Measurements from ENCODE around the gene ASB15. TPM values are rescaled to one million over a fixed set of nuclear protein-coding genes. Genes with fewer than 3 reads are reported as not detected.

ASB15 gene
- polyA plus RNA-seq, 1 donor from 2014 or later = not detected

DNA sequence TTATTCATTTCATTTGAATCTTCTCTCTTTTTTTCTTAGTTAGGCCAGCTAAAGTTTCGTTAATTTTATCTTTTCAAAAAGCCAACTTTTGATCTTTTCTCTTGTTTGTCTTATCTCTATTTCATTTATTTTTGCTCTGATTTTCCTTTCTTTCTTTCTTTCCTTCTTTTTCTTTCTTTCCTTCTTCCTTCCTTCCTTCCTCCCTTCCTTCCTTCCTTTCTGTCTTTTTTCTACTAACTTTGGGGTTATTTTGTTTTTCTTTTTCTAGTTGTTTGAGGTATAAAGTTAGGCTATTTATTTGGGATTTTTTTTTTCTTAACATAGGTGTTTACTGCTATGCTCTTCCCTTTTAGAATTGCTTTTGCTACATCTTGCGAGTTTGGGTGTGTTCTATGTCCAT, 13.2 kb upstream of the ASB15 start:
- H2AFZ ChIP-seq (ENCODE audit: low read depth, low read length) = no peak overlapping the region
- no peak overlapping the region for H3K27ac ChIP-seq (ENCODE audit: low read length)
- no peak overlapping the region for H3K9ac ChIP-seq (ENCODE audit: low read length)
- TF ChIP-seq, protein P1, sequence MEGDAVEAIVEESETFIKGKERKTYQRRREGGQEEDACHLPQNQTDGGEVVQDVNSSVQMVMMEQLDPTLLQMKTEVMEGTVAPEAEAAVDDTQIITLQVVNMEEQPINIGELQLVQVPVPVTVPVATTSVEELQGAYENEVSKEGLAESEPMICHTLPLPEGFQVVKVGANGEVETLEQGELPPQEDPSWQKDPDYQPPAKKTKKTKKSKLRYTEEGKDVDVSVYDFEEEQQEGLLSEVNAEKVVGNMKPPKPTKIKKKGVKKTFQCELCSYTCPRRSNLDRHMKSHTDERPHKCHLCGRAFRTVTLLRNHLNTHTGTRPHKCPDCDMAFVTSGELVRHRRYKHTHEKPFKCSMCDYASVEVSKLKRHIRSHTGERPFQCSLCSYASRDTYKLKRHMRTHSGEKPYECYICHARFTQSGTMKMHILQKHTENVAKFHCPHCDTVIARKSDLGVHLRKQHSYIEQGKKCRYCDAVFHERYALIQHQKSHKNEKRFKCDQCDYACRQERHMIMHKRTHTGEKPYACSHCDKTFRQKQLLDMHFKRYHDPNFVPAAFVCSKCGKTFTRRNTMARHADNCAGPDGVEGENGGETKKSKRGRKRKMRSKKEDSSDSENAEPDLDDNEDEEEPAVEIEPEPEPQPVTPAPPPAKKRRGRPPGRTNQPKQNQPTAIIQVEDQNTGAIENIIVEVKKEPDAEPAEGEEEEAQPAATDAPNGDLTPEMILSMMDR (IDR thresholded peaks at IDR 0.05; ENCODE audit: poor library complexity, severe bottlenecking) = no peak
- TF ChIP-seq EP300 (conservative IDR thresholded peaks at IDR 0.05; ENCODE audit: poor library complexity, severe bottlenecking) = no peak
- TF ChIP-seq EZH2 (IDR thresholded peaks at IDR 0.05; ENCODE audit: borderline replicate concordance, insufficient read depth, low read length, poor library complexity, severe bottlenecking) = no peak
- no peak for TF ChIP-seq POLR2AphosphoS5 (IDR thresholded peaks at IDR 0.05)
- no peak for TF ChIP-seq MXI1 (conservative IDR thresholded peaks at IDR 0.05; ENCODE audit: poor library complexity, severe bottlenecking)
- no peak for TF ChIP-seq TAF1 (IDR thresholded peaks at IDR 0.05; ENCODE audit: low read depth)
- TF ChIP-seq, protein P2, sequence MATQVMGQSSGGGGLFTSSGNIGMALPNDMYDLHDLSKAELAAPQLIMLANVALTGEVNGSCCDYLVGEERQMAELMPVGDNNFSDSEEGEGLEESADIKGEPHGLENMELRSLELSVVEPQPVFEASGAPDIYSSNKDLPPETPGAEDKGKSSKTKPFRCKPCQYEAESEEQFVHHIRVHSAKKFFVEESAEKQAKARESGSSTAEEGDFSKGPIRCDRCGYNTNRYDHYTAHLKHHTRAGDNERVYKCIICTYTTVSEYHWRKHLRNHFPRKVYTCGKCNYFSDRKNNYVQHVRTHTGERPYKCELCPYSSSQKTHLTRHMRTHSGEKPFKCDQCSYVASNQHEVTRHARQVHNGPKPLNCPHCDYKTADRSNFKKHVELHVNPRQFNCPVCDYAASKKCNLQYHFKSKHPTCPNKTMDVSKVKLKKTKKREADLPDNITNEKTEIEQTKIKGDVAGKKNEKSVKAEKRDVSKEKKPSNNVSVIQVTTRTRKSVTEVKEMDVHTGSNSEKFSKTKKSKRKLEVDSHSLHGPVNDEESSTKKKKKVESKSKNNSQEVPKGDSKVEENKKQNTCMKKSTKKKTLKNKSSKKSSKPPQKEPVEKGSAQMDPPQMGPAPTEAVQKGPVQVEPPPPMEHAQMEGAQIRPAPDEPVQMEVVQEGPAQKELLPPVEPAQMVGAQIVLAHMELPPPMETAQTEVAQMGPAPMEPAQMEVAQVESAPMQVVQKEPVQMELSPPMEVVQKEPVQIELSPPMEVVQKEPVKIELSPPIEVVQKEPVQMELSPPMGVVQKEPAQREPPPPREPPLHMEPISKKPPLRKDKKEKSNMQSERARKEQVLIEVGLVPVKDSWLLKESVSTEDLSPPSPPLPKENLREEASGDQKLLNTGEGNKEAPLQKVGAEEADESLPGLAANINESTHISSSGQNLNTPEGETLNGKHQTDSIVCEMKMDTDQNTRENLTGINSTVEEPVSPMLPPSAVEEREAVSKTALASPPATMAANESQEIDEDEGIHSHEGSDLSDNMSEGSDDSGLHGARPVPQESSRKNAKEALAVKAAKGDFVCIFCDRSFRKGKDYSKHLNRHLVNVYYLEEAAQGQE (IDR thresholded peaks at IDR 0.05; ENCODE audit: borderline replicate concordance) = no peak
- no peak for TF ChIP-seq SMC3 (conservative IDR thresholded peaks at IDR 0.05; ENCODE audit: poor library complexity)
- no peak overlapping the region for H3K4me2 ChIP-seq (ENCODE audit: low read length)
- no peaks in the 10 kb centered on the region for H4K20me1 ChIP-seq (ENCODE audit: insufficient read depth)
- H3K27me3 ChIP-seq (ENCODE audit: insufficient read depth, low read depth, low read length) = no peaks in the 10 kb centered on the region
- no peak overlapping the region for H3K4me3 ChIP-seq (ENCODE audit: low read length)
- H3F3A ChIP-seq (ENCODE audit: insufficient read depth, low read length, poor library complexity, severe bottlenecking) = no peaks in the 10 kb centered on the region
- H3K36me3 ChIP-seq (ENCODE audit: insufficient read depth, low read length) = no peaks in the 10 kb centered on the region
- H3K9me2 ChIP-seq (ENCODE audit: insufficient read depth, low read length) = no peaks in the 10 kb centered on the region
- no peaks in the 10 kb centered on the region for H3K9me3 ChIP-seq (ENCODE audit: low read length)
- H3K79me2 ChIP-seq (replicated peaks; ENCODE audit: insufficient read depth, low read length) = no peaks in the 10 kb centered on the region

DNA sequence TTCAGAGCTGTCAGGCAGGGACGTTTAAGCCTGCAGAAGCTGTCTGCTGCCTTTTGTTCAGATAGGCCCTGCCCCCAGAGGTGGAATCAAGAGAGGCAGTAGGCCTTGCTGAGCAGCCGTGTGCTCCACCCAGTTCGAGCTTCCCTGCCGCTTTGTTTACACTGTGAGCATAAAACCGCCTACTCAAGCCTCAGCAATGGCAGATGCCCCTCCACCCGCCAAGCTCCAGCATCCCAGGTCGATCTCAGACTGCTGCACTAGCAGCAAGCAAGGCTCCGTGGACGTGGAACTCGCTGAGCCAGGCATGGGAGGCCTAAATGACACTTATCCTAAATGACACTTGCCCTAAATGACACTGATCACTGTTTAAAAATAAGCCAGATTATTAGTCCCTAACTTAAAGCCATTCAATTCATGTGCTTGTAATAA, 6.8 kb upstream of the ASB15 start:
- Histone ChIP-seq H3K27ac (ENCODE audit: low read length) (no peak overlapping the region), H3K4me3 (ENCODE audit: low read length) (no peak overlapping the region), H3K4me2 (ENCODE audit: low read length) (no peak overlapping the region), H3K79me2 (replicated peaks; ENCODE audit: insufficient read depth, low read length) (no peaks in the 10 kb centered on the region), H3K9ac (ENCODE audit: low read length) (no peak overlapping the region), H4K20me1 (ENCODE audit: insufficient read depth) (no peaks in the 10 kb centered on the region), H2AFZ (ENCODE audit: low read depth, low read length) (no peak overlapping the region), H3K9me2 (ENCODE audit: insufficient read depth, low read length) (no peaks in the 10 kb centered on the region), H3K9me3 (ENCODE audit: low read length) (no peaks in the 10 kb centered on the region), H3K36me3 (ENCODE audit: insufficient read depth, low read length) (no peaks in the 10 kb centered on the region), H3F3A (ENCODE audit: insufficient read depth, low read length, poor library complexity, severe bottlenecking) (no peaks in the 10 kb centered on the region), H3K27me3 (ENCODE audit: insufficient read depth, low read depth, low read length) (no peaks in the 10 kb centered on the region)
- TF ChIP-seq POLR2AphosphoS5 (IDR thresholded peaks at IDR 0.05) (peak; percentile 15), MXI1 (conservative IDR thresholded peaks at IDR 0.05; ENCODE audit: poor library complexity, severe bottlenecking) (no peak), RAD21 (conservative IDR thresholded peaks at IDR 0.05) (no peak), EZH2 (IDR thresholded peaks at IDR 0.05; ENCODE audit: borderline replicate concordance, insufficient read depth, low read length, poor library complexity, severe bottlenecking) (no peak)

Measured in neural cell (in vitro differentiated cells).